SH-SY5Y (cell line): ENCODE measurements around the gene TMCO4.

Source experiments
- GATA2 ChIP-seq: IDR thresholded peaks from 2 replicates; pipeline ENCODE4 v1.6.1; 2011; ENCODE audit warnings: mild to moderate bottlenecking, low read depth, low read length
- GATA3 ChIP-seq: IDR thresholded peaks from 2 replicates; pipeline ENCODE4 v1.6.1; 2011; ENCODE audit warnings: low read depth, mild to moderate bottlenecking, low read length, moderate library complexity

DNA sequence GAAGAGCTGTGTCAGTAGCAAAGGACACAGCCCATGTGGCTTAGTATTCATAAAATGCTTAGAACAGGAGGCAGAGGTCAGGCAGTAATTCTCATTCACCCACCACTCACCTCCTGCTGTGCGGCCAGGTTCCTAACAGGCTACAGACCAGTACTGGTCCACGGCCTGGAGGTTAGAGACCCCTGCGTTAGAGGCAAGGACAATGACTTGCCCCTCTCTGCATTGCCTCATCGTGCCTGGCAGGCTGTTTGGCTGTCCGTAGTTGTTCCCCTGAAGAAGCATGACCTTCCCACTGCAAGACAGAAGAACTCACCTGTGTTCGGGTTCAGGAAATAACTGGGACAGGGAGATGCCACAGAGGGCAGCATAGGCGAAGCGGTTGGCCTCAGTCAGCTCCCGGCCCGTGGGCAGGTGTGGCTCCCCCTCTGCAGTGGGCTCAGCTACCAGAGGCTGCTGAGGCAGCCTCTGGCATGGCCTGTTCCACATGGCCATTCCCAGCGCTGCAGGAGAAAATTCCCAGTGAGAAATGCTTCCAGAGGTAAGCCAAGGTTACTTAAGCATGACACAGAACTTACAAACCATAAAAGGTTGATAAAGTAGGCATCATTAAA, 19.3 kb downstream of the TMCO4 start:
- TF ChIP-seq GATA2 (no peak), GATA3 (no peak)
